Bronchial epithelial cell (primary cell): ENCODE results near the gene VWA2. TPM values are rescaled to one million over a fixed set of nuclear protein-coding genes. Genes with fewer than 3 reads are reported as not detected.

Experiments used
- DNase-seq: peaks from one replicate; pipeline ENCODE4 v3.0.0-alpha.2; 2010; ENCODE audit warnings: low read depth
- FAIRE-seq: peaks from 2 replicates; lab custom pipeline; 2011; peaks lifted over from hg19 to GRCh38; lab: Jason Lieb, UNC
- H3K27me3 ChIP-seq: 2 replicates; pipeline ENCODE4 v1.5.1; 2011; ENCODE audit warnings: low read length; ENCODE audit not compliant: control insufficient read depth, insufficient read depth
- H3K36me3 ChIP-seq: 2 replicates; pipeline ENCODE4 v1.5.1; 2011; ENCODE audit warnings: low read length; ENCODE audit not compliant: control insufficient read depth, insufficient read depth
- H3K4me3 ChIP-seq: 2 replicates; pipeline ENCODE4 v1.5.1; 2011; ENCODE audit warnings: mild to moderate bottlenecking, low read depth, low read length, control low read depth
- total RNA-seq: library from RNA; depleted of rRNA; stranded (reverse); fragments of >200 nt; gene quantifications from 2 replicates; pipeline ENCODE4 v1.2.1, GENCODE V29; 2014
- TF ChIP-seq, protein P1 (sequence below): IDR thresholded peaks from 2 replicates; pipeline ENCODE4 v1.5.1; 2011; ENCODE audit warnings: mild to moderate bottlenecking, moderate library complexity, low read length, control low read depth, inconsistent platforms; ENCODE audit not compliant: insufficient read depth, severe bottlenecking

The VWA2 gene, protein sequence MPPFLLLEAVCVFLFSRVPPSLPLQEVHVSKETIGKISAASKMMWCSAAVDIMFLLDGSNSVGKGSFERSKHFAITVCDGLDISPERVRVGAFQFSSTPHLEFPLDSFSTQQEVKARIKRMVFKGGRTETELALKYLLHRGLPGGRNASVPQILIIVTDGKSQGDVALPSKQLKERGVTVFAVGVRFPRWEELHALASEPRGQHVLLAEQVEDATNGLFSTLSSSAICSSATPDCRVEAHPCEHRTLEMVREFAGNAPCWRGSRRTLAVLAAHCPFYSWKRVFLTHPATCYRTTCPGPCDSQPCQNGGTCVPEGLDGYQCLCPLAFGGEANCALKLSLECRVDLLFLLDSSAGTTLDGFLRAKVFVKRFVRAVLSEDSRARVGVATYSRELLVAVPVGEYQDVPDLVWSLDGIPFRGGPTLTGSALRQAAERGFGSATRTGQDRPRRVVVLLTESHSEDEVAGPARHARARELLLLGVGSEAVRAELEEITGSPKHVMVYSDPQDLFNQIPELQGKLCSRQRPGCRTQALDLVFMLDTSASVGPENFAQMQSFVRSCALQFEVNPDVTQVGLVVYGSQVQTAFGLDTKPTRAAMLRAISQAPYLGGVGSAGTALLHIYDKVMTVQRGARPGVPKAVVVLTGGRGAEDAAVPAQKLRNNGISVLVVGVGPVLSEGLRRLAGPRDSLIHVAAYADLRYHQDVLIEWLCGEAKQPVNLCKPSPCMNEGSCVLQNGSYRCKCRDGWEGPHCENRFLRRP
- 1.8 and 3.9 TPM in 2 replicates for total RNA-seq

DNA sequence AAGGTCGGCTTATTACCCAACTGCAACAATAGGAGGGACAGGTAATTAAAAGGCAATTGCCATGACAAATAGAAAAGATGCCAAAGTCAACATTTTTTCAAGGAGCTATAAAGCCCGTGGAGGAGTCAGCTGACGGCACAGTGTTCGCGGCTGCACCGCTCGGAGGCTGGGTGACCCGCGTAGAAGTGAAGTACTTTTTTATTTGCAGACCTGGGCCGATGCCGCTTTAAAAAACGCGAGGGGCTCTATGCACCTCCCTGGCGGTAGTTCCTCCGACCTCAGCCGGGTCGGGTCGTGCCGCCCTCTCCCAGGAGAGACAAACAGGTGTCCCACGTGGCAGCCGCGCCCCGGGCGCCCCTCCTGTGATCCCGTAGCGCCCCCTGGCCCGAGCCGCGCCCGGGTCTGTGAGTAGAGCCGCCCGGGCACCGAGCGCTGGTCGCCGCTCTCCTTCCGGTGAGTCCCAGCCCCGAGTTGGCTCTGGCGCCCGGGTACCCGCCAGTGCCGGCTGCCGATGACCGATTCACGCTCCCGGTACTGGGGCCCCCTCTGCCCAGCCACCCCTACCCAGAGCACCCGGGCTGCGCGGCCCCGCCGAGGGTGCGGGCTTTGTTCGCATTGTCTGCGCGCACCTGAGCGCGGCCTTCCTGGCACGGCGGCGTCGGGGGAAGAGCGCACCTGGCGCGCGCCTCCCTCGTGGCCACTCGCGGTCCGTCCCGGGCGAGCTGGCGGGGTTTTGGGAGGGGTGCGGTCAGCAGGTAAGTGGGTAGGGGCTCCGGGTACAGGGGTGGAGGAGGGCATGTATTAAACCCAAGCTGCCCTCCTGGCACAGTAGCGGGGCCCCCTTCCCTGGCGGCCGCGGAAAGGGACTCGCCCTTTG is at the start of gene VWA2:
Gene VWA2, plus strand, starts transcription at position 138 of the 877 bp plus-strand sequence. CDS start 9,460 bp downstream, outside the sequence.
- DNase-seq (no peak), FAIRE-seq (no peak)
- peak within 1 kb of the TSS; percentile 50 for H3K4me3 ChIP-seq

DNA sequence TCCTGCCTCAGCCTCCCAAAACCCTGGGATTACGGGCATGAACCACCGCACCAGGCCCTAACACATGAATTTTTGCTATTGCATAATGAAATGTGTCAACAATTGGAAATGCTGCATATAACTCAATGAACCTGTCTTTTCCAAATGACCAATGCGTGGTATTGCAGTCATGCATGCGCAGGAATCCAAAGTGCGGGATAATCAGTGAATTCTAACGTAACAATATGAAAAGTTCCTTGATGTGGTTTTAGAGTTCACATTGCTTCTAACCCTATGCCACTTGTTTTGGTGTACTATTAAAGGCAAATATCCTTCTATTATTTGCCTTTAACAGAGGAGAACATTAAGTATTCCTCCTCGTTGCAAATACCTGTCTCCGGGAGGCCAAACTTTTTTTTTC is 49.4 kb upstream of the VWA2 start:
- DNase-seq (no peak), FAIRE-seq (no peak)
- no peak overlapping the region for H3K4me3 ChIP-seq
- TF ChIP-seq, protein P1, sequence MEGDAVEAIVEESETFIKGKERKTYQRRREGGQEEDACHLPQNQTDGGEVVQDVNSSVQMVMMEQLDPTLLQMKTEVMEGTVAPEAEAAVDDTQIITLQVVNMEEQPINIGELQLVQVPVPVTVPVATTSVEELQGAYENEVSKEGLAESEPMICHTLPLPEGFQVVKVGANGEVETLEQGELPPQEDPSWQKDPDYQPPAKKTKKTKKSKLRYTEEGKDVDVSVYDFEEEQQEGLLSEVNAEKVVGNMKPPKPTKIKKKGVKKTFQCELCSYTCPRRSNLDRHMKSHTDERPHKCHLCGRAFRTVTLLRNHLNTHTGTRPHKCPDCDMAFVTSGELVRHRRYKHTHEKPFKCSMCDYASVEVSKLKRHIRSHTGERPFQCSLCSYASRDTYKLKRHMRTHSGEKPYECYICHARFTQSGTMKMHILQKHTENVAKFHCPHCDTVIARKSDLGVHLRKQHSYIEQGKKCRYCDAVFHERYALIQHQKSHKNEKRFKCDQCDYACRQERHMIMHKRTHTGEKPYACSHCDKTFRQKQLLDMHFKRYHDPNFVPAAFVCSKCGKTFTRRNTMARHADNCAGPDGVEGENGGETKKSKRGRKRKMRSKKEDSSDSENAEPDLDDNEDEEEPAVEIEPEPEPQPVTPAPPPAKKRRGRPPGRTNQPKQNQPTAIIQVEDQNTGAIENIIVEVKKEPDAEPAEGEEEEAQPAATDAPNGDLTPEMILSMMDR, result no peak
- H3K36me3 ChIP-seq, result no peaks in the 10 kb centered on the region
- H3K27me3 ChIP-seq, result no peaks in the 10 kb centered on the region

More for the DNA sequence above, at the start of gene VWA2:
- TF ChIP-seq, protein P1, result peak; percentile 32
- Histone ChIP-seq H3K36me3 (no peaks in the 10 kb centered on the region), H3K27me3 (no peaks in the 10 kb centered on the region)

DNA sequence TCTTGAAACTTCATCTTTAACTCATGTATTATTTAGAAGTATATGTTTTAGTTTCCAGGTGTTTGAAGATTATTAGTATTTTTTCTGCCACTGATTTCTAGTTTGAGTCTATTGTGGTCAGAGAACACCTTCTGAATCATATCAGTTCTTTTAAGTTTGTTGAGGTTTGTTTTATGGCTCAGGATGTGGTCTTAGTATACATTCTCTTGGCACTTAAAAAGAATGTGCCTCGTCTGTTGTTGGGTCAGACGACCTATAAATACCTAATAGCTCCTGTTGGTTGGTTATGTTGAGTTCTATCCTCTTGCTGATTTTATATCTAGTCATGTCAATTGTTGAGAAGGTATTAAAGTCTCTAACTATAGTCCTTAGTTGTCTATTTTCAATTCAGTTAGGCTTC is 44.0 kb upstream of the VWA2 start:
- H3K27me3 ChIP-seq, result no peaks in the 10 kb centered on the region
- peak; percentile 22 for DNase-seq

DNA sequence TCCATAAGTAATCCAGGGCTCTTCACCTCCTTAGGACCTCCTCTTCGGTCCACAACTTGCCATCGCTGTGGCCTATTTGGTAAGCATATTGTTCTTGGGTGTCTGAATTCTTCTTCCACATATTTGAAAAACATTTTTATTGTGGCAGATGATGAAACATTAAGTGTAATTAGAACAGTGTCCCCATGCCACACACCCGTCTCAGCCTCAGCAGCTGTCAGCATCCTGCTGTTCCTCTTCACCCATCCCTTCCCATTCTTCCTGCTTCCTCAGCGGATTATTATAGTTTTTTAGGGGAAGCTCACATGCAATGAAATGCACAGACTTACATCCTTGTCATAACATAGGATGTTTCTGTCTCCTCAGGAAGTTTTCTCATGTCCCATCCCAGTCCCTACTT is 39.8 kb upstream of the VWA2 start:
- DNase-seq (no peak), FAIRE-seq (no peak)
- no peak overlapping the region for H3K4me3 ChIP-seq
- TF ChIP-seq, protein P1, result no peak
- H3K27me3 ChIP-seq, result no peaks in the 10 kb centered on the region
- no peaks in the 10 kb centered on the region for H3K36me3 ChIP-seq

More for the DNA sequence above, 44.0 kb upstream of the VWA2 start:
- Histone ChIP-seq H3K4me3 (no peak overlapping the region), H3K36me3 (no peaks in the 10 kb centered on the region)
- FAIRE-seq, result no peak
- TF ChIP-seq, protein P1, result no peak

DNA sequence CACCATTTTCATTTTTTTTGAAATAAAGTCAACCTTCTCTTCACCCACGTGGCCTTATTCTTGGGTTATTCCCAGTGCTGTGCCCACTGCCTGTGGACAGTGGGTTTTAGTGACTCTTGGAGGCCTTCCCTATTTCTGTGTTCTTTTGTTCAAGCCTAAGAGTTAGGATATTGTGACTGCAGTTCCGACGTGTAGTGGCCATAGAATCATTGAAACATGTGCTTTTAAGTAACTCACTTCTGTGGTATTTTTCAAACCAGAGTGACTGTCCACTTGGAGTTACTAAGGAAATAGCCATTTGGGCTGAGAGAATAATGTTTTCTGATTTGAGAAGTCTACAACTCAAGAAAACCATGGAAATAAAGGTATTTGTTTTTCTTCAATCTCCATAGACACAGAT is 36.2 kb upstream of the VWA2 start:
- TF ChIP-seq, protein P1, result no peak
- DNase-seq, result no peak
- Histone ChIP-seq H3K27me3 (no peaks in the 10 kb centered on the region), H3K36me3 (no peaks in the 10 kb centered on the region), H3K4me3 (no peak overlapping the region)
- FAIRE-seq, result no peak
